Tibial nerve (tissue), 4 donors: ENCODE data around the gene BNIP5.
A peak's percentile ranks its signal among the peaks of the same experiment; 100 is the strongest.

ENCODE experiments used
- CTCF ChIP-seq, 5 experiments: fragments of 200-600 bp in 3 of 5; fragments of 450-650 bp in 2 of 5; sonication (generic) in 3 of 5; IDR thresholded peaks; one replicate each; pipeline ENCODE4 v1.5.1; 2016 to 2019; ENCODE audit warnings: antibody characterized with exemption in 5 of 5, mild to moderate bottlenecking in 3 of 5, moderate library complexity in 2 of 5
- EP300 ChIP-seq, 2 donors: sonication (generic); formaldehyde crosslinking; IDR thresholded peaks; one replicate each; pipeline ENCODE4 v1.6.1; 2017; ENCODE audit warnings: antibody characterized with exemption in 2 of 2, mild to moderate bottlenecking in 1 of 2

- TF ChIP-seq CTCF (IDR thresholded peaks at IDR 0.05) (peak; percentile 92 to 95 (median 94)), EP300 (IDR thresholded peaks at IDR 0.05) (no peak)
These were observed 4.1 kb upstream of the BNIP5 start for GRCh38 chr6:36340618-36341454.
